HG02973 (cell line): ENCODE results near the gene TMEM139.

Experiments used
- ATAC-seq: cut with Tn5 transposase; IDR thresholded peaks from one replicate; pipeline ENCODE4 v1.9.1; 2021; ENCODE audit warnings: moderate library complexity; ENCODE audit not compliant: unreplicated experiment

The TMEM139 gene

GRCh38 chr7:143284591-143285469 is at the start of gene TMEM139:
Gene TMEM139, plus strand, starts transcription at chr7:143284958. Its CDS starts 1,000 bp downstream, at chr7:143285958.
- ATAC-seq, result no peak

- ATAC-seq, result no peak
Observed at GRCh38 chr7:143235561-143235960, 49.2 kb upstream of the TMEM139 start.

GRCh38 chr7:143236408-143236990 is 48.3 kb upstream of the TMEM139 start:
- no peak for ATAC-seq

GRCh38 chr7:143237366-143237765 is 47.4 kb upstream of the TMEM139 start:
- ATAC-seq, result no peak

GRCh38 chr7:143238289-143238980 is 46.3 kb upstream of the TMEM139 start:
- ATAC-seq, result no peak

- no peak for ATAC-seq
Observed at GRCh38 chr7:143239813-143240212, 44.9 kb upstream of the TMEM139 start.

- peak; percentile 97 for ATAC-seq
Observed at GRCh38 chr7:143240291-143241168, 44.2 kb upstream of the TMEM139 start.

- no peak for ATAC-seq
Observed at GRCh38 chr7:143242306-143242705, 42.5 kb upstream of the TMEM139 start.

GRCh38 chr7:143243111-143243510 is 41.6 kb upstream of the TMEM139 start:
- no peak for ATAC-seq

GRCh38 chr7:143243614-143244013 is 41.1 kb upstream of the TMEM139 start:
- ATAC-seq, result no peak

- no peak for ATAC-seq
Observed at GRCh38 chr7:143244321-143244720, 40.4 kb upstream of the TMEM139 start.

- ATAC-seq, result no peak
Observed at GRCh38 chr7:143245123-143245522, 39.6 kb upstream of the TMEM139 start.

- no peak for ATAC-seq
Observed at GRCh38 chr7:143247372-143247771, 37.4 kb upstream of the TMEM139 start.

- ATAC-seq, result no peak
Observed at GRCh38 chr7:143248761-143249354, 35.9 kb upstream of the TMEM139 start.

- no peak for ATAC-seq
Observed at GRCh38 chr7:143250199-143250598, 34.6 kb upstream of the TMEM139 start.

- no peak for ATAC-seq
Observed at GRCh38 chr7:143250822-143251221, 33.9 kb upstream of the TMEM139 start.

GRCh38 chr7:143252006-143252405 is 32.8 kb upstream of the TMEM139 start:
- no peak for ATAC-seq

- no peak for ATAC-seq
Observed at GRCh38 chr7:143255564-143255963, 29.2 kb upstream of the TMEM139 start.

GRCh38 chr7:143256325-143256724 is 28.4 kb upstream of the TMEM139 start:
- ATAC-seq, result no peak

- ATAC-seq, result peak; percentile 65
Observed at GRCh38 chr7:143256932-143257331, 27.8 kb upstream of the TMEM139 start.
